Ureter (tissue), 1 donor: ENCODE results near the gene RGS19. TPM values are rescaled to one million over a fixed set of nuclear protein-coding genes. Genes with fewer than 3 reads are reported as not detected.

ENCODE experiments used
- DNase-seq: peaks from one replicate; pipeline ENCODE4 v3.0.0-alpha.2; 2020; ENCODE audit warnings: low spot score
- total RNA-seq: library from RNA; stranded (reverse); gene quantifications from one replicate; pipeline ENCODE4 v1.2.4, GENCODE V29; 2023
- donor health status: DM: yes; HTN: yes; CAD: no.

Gene RGS19
- total RNA-seq, 1 donor from 2014 or later = 10.3 TPM

DNA sequence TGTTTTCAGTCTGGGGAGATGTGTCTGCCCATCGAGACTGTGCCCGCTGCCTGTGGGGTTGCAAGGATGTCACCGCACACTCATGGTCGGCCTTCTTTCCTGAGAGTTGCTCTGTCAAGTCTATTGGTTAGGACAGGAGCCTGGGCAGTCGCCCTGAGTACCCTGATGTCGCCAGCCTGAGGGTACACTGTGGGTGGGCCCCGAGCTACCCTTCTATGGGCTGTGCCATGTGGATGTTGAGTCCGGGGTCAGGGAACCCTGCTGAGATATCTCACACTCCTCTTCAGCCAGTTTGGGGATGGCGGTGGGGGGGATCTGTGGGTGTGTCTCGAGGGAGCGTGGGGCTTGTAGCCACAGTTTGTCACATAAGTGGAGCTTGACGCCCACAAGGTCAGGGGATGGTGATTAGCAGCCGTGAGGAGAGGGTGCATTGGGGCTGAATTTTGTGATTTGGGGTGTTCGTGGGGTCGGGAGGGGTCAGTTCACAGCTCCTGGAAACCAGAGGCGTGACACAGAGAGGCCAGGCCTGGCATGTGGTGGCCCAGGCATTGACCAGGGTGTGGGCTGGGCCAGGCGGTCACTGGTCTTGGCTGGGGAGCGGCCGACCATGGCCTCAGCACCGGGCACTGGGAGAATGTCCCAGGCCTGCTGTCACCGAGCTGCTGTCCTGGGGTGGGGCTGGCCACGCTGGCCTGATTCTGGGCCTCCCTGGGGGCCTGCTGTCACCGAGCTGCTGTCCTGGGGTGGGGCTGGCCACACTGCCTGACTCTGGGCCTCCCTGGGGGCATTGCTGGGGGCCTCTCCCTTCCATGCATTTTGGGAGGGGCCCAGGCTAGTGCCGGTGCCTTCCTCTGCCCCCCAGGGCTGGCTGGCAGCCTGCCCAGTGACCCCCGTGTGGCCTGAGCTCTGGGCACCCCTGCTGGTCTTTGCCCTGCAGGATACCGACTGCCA lies 29.7 kb upstream of the RGS19 start:
- DNase-seq = peak; percentile 41

DNA sequence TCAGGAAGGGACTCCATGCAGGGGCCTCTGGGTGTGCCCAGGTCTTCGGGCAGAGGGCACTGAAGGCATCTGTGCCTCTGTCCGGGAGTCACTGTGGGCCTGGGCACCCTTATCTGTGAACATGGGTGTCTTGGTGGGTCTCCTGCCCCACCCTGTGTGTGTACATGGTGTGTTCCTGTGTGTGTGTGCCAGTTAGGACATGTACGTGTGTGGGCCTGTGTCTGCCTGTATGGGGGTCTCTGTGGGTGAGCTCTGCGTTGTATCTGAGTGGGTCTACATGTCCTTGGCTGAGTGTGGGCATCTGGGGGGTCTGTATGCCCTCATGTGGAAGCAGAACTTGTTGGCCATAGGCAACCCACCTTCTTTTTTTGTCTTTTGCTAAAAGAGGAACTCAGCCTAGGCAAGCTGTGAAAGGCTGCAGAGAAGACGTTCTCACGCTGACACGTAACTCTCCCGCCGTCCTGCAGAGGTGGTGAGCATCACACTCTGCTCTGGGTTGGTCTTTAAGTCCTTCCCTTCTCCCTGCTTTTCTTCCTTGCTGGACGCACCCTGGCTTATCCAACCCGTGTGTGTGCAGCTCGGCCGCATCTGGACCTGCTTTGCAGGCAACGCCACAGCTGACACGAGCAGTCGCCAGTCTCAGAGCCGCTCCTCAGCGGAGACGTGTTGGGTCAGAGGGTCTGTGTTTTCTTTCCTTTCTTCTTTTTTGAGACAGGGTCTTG lies 28.6 kb upstream of the RGS19 start:
- DNase-seq = peak; percentile 41

DNA sequence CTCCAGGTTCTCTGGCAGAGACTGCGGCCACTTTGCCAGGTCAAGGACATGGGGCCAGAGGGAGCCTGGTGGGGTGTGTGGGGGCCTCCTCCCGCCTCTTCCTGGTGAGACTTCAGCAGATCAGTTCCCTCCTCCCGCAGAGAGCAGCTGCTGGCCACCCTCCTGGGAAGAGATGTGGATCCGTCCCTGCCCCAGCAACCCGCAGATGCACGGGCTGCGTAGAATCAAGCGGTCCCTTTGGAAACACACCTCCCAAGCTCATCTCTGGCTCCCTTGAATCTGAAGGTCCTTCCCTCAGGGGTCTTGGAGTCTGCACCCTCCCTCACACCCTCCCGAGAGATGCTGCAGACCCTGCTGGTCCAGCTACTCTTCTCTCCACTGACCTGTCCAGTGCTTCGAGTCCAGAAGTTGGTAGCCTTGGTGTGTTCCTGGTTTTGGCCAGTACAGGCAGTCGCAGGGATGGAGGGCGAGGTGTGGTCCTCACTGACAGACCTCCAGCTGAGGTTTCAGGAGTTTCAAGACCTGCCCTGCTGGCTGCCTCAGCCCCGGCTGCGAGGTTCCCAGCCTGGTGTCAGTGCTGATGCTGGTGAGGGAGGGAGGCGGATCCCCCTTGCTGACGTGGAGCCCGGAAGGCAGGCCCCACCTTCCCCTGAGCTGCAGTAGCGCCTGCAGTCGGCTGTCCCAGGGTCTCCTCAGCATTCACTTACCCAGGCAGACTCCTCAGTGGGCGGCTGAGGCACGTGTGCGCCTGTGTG lies 27.8 kb upstream of the RGS19 start, which contains the start of gene NPBWR2:
Gene NPBWR2, minus strand, starts transcription at position 585 of the 755 bp plus-strand sequence. CDS start 734 bp downstream, outside the sequence.
- peak; percentile 38 for DNase-seq

DNA sequence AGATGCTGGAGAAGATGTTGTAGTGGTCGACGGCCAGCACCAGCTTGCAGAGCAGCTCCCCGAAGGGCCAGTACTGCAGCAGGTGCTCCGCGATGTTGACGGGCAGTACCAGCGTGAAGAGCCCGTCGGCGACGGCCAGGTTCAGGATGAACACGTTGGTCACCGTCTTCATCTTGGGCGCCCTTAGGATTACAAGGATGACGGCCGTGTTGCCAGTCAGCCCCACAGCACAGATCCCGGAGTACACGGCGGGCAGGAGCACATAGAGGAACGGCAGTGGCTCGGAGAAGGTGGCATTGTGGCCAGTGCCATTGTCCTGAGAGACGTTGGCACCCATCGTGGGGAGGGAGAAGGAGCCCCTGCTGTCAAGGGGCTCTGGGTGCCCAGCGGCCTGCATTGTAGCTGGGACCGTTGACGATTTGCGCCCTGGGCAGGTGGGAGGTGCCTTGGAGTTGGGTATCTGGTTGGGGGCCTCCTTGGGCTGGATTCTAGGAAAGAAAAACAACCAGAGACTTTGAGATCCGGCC lies 27.2 kb upstream of the RGS19 start:
- no peak for DNase-seq

DNA sequence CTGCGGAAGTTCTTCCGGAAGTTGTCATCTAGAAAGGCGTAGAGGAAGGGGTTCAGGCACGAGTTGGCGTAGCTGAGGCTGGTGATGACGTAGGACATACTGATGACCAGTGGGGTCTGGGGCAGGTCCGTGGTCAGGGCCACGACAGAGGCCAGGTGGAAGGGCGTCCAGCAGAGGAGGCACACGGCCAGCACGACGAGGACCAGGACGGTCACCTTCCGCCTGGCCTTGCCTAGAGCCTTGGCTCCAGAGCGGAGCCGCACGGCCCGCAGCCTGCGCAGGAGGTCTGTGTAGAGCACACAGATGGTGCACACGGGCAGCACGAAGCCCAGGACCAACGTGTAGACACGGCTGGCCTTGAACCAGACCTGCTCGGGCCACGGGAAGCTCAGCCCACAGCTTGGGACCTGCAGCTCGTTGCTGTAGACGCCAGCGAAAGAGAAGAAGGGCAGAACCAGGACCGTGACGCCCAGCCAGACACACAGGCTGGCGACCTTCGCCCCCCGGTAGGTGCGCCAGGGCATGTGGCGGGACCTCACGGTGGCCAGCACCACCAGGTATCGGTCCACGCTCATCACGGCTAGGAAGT lies 26.6 kb upstream of the RGS19 start:
- no peak for DNase-seq

DNA sequence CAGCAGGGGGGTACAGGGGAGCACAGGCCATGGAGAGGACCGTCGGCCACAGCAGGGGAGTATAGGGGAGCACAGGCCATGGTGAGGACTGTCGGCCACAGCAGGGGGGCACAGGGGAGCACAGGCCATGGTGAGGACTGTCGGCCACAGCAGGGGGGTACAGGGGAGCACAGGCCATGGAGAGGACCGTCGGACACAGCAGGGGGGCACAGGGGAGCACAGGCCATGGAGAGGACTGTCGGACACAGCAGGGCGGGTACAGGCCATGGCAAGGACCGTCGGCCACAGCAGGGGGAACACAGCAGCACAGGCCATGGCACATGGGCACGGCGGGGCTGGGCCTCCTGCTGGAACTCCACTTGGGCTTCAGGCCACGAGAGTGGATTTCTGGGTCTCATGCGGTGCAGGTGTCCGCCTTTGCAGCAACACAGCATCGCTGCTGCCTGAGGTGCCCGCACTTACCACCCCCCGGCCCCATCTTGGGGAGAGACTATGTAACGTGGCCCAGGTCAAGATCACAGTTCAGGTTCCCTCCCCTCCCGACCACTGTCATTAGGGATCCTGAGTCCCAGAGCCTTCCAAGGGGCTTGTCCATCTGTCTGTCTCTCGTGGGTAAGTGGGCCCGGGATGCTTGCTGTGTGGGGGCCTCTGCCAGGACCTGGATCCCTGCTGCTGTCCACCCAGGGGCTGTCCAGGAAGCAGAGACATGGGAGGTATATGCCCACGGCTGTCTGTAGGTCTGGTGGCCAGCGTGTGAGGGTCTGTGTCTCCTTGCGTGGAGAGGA lies 25.5 kb upstream of the RGS19 start:
- peak; percentile 28 for DNase-seq

DNA sequence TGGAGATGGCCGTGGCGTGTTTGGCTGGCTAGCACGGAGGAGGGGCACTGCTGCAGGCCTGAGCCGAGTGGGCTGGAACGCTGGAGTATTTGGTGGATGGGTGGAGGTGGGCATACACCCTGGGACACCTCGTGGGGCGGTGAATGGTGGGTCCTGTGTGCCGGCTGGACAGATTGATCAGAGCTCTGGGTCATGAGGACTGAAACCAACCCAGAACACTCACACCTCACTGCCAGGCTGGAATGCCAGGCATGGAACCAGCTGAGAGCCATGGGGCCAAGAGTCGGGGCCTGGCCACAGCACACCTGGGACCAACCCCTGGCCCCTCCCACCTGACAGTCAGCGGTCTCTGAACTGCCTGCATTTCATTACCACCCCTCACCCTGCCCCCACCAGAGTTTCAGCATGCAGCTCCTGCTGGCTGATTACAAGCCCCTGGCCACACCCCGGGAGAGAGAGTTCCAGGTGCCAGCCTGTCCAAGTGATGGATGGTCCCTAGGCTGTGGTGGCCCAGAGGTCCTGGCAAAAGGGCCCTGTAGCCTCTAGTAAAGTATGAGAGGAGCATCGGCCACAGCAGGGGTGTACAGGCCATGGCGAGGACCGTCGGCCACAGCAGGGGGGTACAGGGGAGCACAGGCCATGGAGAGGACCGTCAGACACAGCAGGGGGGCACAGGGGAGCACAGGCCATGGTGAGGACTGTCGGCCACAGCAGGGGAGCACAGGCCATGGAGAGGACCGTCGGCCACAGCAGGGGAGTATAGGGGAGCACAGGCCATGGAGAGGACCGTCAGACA lies 24.8 kb upstream of the RGS19 start:
- peak; percentile 38 for DNase-seq

DNA sequence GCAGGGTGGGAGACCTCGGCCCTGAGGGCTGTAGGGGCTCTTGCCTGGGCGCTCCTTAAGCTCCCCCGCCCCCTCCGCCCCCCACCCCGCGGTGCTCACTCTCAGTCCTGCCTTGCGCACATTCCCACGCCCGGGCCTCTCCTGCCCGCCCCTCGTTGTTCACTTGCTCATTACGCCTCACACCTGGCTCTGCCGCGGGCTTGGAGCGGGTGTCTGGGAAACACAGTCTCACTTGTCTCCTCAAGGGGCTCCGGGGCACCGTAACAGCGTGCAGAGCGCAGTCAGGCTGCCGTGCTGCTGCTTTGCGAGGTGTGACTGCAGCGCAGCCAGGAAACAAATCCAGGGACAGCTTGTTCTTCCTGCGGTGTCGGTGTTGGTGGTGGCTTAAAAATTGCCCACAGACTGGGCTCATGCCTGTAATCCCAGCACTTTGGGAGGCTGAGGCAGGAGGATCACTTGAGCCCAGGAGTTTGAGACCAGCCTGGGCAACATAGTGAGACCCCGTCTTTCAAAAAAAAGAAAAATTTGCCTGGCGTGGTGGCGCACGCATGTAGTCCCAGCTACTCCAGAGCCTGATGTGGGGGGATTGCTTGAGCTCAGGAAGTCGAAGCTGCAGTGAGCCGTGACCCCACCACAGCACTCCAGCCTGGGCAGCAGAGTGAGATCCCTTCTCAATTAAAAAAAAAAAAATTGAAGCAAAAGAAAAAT lies 23.5 kb upstream of the RGS19 start:
- DNase-seq = no peak

DNA sequence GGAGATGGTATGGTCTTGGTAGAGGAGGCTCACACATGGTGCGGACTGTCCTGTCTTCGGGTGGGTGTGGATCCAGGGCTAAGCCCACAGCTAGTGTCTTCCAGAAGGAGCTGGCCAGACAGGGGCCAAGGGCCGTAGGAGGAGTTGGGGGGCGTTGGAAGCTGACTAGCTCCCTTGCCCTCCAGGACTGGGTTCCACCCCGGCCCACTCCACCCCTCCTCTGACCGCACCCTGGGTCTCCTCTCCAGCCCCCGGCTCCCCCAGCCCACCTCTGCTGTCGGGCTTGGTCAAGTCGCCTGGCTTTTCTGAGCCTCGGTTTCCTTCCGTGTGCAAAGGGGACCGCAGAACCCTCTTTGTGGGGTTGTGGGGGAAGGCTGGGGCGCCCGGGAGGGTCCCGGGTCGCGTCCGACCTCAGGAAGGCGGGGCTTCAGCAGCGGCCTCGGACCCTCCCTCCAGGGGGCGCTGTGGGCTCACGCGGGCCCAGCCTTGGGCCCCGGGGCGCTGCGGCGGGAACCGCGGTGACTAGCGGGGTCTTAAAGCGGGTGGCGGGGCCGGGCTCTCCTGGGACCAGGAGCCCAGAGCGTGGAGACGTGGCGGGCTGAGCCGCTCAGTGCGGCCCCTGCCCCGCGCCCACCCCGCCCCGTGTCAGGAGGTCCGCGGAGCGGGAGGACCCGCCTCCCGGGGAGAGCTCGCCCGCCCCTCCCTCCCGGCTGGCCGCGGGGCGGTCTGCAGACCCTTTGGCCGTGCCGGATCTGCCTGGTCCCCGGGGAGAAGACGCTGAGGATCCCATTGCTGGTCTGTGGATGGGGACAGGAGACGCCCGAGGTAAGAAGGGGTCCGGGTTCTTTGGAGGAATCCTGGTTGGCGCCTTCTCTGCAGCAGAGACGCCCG lies 22.7 kb upstream of the RGS19 start:
- DNase-seq = no peak

DNA sequence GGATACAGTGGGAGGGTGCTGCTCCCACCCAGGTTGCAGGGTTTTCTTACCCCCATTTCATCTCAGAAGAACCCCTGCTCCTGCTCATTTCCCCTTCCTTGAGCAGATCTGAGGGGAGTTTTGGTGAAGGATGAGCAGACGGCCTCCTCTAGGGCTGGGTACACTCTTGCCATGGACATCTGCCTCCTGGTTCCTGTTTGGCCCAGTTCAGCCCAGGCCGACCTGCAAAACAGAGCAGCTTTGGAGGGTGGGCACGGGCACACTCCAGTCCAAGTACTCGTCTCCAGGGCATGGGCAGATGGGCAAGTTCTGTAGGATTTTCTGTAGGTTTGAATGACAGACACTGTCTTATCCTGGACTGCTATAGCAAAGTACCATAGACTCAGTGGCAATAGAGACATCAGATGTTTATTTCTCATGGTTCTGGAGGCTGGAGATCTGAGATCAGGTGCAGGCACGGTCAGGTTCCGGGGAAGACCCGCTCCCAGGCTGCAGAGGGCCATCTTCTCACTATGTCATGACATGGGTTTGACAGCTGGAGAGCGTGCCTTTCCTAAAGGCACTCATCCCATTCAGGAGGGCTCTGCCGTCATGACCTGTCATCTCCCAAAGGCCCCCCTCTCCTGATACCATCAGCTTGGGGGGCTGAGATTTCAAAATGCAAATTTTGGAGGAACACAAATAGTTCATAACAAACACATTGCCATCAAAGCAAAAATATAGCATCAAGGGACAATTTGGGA lies 21.8 kb upstream of the RGS19 start:
- DNase-seq = no peak

DNA sequence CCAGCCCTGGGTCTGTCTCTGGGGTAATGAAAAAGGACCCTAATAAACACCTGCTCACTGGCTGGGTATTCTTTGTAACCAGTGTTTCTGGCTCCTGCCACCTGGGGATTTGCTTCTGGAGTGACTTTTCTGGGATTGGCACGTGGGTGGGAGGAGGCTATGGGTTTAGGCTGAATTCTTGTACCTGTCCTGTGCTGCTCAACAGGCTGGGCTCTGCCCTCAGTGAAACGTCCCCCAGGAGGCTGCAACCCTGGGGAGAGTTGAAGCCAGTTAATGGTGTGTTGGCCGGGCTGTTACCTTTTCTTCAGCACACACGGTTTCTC lies 21.2 kb upstream of the RGS19 start:
- no peak for DNase-seq

DNA sequence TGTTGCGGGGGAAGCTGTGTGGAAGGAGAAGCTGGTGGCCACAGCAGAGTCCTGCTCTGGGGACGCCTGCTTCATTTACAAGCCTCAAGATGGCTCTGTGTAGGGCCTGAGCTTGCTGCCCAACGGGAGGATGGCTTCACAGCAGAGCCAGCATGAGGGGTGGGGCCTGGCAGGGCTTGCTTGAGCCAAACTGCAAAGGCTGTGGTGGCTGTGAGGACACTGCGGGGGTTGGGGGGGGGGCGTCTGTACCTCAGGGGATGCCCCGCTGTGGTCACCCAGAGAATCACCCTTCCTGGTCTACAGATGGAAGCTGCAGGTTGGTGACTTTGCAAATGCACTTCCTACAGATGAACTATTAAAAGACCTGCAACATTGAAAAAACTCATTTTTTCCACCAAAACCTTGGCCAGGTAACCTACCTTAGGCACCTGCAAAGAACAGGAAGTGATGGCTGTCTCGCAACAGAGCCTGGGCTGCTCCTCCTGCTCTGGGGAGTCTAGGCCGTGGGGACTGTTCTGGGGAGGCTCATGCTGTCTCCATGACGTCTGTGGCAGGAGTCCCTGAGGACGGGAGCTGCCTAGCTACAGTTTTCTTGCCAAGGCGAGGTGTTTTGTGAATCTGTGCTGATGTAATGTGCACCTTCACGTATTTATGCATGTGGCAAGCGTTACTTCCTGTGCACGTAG lies 20.7 kb upstream of the RGS19 start:
- no peak for DNase-seq

DNA sequence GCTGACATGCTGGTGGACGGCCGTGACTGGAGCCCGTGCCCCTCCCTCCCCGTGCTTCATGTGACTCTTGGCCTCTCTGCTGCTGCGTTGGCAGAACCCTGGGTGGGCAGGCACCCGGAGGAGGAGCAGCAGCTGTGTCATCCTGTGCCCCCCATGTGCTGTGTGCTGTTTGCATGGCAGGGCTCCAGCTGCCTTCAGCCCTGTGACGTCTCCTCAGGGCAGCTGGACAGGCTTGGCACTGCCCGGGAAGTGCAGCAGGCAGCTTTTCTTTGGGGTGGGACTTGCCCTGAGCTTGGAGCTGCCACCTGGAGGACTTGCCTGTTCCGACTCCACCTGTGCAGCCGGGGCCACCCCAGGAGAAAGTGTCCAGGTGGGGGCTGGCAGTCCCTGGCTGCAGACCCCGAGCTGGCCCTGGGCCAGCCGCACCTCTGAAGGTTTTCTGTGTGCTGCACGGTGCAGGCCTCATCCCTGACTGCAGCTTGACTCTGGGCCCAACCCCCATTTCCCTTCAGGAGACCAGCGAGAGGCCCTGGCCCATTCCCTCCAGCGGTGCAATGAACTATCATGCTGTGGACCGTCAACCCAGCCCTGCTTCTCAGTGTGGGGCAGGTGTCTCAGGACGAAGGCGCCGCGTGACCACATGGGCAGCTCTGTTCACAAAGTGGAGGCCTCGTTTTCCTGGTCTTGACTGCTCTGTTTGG lies 19.9 kb upstream of the RGS19 start:
- DNase-seq = no peak

DNA sequence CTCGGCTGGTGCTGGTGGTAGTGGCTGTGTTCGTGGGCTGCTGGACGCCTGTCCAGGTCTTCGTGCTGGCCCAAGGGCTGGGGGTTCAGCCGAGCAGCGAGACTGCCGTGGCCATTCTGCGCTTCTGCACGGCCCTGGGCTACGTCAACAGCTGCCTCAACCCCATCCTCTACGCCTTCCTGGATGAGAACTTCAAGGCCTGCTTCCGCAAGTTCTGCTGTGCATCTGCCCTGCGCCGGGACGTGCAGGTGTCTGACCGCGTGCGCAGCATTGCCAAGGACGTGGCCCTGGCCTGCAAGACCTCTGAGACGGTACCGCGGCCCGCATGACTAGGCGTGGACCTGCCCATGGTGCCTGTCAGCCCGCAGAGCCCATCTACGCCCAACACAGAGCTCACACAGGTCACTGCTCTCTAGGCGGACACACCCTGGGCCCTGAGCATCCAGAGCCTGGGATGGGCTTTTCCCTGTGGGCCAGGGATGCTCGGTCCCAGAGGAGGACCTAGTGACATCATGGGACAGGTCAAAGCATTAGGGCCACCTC lies 19.2 kb upstream of the RGS19 start:
- no peak for DNase-seq

DNA sequence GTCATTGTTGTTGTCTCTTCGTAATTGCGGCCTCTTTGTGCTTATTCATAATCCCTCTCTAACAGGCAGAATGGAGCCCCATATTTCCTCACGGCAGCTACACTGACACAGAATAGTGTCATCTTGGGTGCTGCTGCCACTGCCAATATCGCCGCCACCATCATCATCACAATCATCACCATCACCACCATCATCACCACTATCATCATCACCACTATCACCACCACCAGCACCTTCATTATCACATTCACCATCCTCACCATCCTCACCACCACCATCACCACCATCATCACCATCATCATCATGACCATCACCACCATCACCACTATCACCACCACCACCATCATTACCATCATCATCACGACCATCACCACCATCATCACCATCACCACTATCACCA lies 17.2 kb upstream of the RGS19 start:
- DNase-seq = no peak

DNA sequence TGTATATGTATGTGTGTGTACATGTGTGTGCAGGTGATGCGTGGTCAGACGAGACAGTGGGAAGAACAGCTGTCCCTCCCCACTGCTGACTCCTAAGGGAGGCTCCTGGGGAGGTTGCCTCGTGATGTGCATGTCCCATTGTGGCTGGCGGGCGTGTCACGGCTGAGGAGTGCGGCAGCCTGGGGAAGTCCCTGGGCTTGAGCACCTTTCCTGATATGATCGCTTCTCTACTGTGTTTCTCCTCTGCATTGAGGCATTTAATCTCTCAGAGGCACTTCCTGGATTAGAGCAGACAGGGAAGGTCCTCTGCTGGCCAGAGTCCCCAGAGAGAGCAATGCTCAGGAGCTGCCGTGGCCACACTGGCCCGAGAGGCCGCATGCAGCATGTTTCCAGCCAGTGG lies 16.6 kb upstream of the RGS19 start:
- DNase-seq = no peak
